ENCODE results near the gene TMEM175. TPM values are rescaled to one million over a fixed set of nuclear protein-coding genes. Genes with fewer than 3 reads are reported as not detected.

Gene TMEM175
- total RNA-seq, 1 experiment from 2014 or later = 18.5 TPM

- H3F3A ChIP-seq (ENCODE audit: low read length, unreplicated experiment) = no peaks in the 10 kb centered on the region
- no peak overlapping the region for H3K27ac ChIP-seq (ENCODE audit: low read length)
- H3K4me2 ChIP-seq (ENCODE audit: low read length) = no peak overlapping the region
- no peaks in the 10 kb centered on the region for H3K27me3 ChIP-seq (ENCODE audit: low read length)
- H3K36me3 ChIP-seq (ENCODE audit: low read depth, low read length) = no peaks in the 10 kb centered on the region
- no TSS peak for BruUV-seq (replicated peaks)
- ChIA-PET CTCF (no interaction called here), POLR2A (ENCODE audit: unreplicated experiment) (no interaction called here)
- no peaks in the 10 kb centered on the region for H3K4me1 ChIP-seq (ENCODE audit: insufficient read depth, low read length)
- no peaks in the 10 kb centered on the region for H3K9me2 ChIP-seq (replicated peaks; ENCODE audit: low read length)
- H3K9me3 ChIP-seq (ENCODE audit: low read length) = no peaks in the 10 kb centered on the region
- H3K4me3 ChIP-seq (ENCODE audit: low read length) = no peak overlapping the region
- ATAC-seq = no peak
- TF ChIP-seq EZH2 (IDR thresholded peaks at IDR 0.05; ENCODE audit: low read length, unreplicated experiment) = no peak
- TF ChIP-seq EZH2phosphoT487 (IDR thresholded peaks at IDR 0.05; ENCODE audit: borderline replicate concordance, low read length) = no peak
- TF ChIP-seq, protein P1, sequence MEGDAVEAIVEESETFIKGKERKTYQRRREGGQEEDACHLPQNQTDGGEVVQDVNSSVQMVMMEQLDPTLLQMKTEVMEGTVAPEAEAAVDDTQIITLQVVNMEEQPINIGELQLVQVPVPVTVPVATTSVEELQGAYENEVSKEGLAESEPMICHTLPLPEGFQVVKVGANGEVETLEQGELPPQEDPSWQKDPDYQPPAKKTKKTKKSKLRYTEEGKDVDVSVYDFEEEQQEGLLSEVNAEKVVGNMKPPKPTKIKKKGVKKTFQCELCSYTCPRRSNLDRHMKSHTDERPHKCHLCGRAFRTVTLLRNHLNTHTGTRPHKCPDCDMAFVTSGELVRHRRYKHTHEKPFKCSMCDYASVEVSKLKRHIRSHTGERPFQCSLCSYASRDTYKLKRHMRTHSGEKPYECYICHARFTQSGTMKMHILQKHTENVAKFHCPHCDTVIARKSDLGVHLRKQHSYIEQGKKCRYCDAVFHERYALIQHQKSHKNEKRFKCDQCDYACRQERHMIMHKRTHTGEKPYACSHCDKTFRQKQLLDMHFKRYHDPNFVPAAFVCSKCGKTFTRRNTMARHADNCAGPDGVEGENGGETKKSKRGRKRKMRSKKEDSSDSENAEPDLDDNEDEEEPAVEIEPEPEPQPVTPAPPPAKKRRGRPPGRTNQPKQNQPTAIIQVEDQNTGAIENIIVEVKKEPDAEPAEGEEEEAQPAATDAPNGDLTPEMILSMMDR (conservative IDR thresholded peaks at IDR 0.05; ENCODE audit: low read depth, low read length) = no peak
- no peak overlapping the region for H3K9ac ChIP-seq (ENCODE audit: low read length)
- H2AFZ ChIP-seq (ENCODE audit: low read length) = no peak overlapping the region
- peaks cover 13% of the 10 kb centered on the region; the same call in 1 of the 2 replicates for H4K20me1 ChIP-seq (ENCODE audit: low read length)
- no peak for DNase-seq
- intact Hi-C loops (cut with micrococcal nuclease) = no loop called here
- peaks cover 60% of the 10 kb centered on the region for H3K79me2 ChIP-seq (ENCODE audit: low read length)
Measured at GRCh38 chr4:915041-915474, 17.2 kb upstream of the TMEM175 start.

- Histone ChIP-seq H3K4me3 (ENCODE audit: low read length) (no peak overlapping the region), H3K9me2 (replicated peaks; ENCODE audit: low read length) (no peaks in the 10 kb centered on the region), H4K20me1 (ENCODE audit: low read length) (peaks cover 13% of the 10 kb centered on the region; the same call in 1 of the 2 replicates), H3K27ac (ENCODE audit: low read length) (no peak overlapping the region), H3K27me3 (ENCODE audit: low read length) (no peaks in the 10 kb centered on the region), H2AFZ (ENCODE audit: low read length) (no peak overlapping the region), H3K9me3 (ENCODE audit: low read length) (no peaks in the 10 kb centered on the region), H3K4me2 (ENCODE audit: low read length) (no peak overlapping the region), H3K9ac (ENCODE audit: low read length) (no peak overlapping the region), H3K79me2 (ENCODE audit: low read length) (peaks cover 65% of the 10 kb centered on the region), H3F3A (ENCODE audit: low read length, unreplicated experiment) (no peaks in the 10 kb centered on the region), H3K36me3 (ENCODE audit: low read depth, low read length) (no peaks in the 10 kb centered on the region), H3K4me1 (ENCODE audit: insufficient read depth, low read length) (no peaks in the 10 kb centered on the region)
- TF ChIP-seq EZH2phosphoT487 (IDR thresholded peaks at IDR 0.05; ENCODE audit: borderline replicate concordance, low read length) (no peak), EZH2 (IDR thresholded peaks at IDR 0.05; ENCODE audit: low read length, unreplicated experiment) (no peak)
- TF ChIP-seq, protein P1 (conservative IDR thresholded peaks at IDR 0.05; ENCODE audit: low read depth, low read length) = no peak
- ChIA-PET CTCF (no interaction called here), POLR2A (ENCODE audit: unreplicated experiment) (no interaction called here)
- ATAC-seq = no peak
- no TSS peak for BruUV-seq (replicated peaks)
- intact Hi-C loops (cut with micrococcal nuclease) = no loop called here
- DNase-seq = no peak
Measured at GRCh38 chr4:915595-915994, 16.7 kb upstream of the TMEM175 start.

DNA sequence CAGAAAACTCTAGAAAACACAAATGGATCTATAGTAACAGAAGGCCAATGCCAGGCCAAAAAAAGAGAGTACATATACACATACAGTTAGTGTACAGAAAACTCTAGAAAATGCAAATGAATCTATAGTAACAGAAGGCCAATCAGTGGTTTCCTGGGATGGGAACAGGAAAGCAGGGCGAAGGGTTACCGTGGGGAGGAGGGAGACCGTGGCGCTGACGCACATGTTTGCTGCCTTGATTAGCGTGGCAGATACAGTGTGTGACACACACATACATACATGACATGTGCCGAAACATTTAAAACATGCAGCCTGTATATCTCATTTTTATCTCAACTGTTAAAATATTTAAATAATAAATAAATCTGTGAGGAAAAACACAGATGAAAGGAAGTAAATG, 14.8 kb upstream of the TMEM175 start:
- no peaks in the 10 kb centered on the region for H3K4me1 ChIP-seq (ENCODE audit: insufficient read depth, low read length)
- POLR2A ChIA-PET (ENCODE audit: unreplicated experiment) = no interaction called here
- peaks cover 13% of the 10 kb centered on the region; the same call in 1 of the 2 replicates for H4K20me1 ChIP-seq (ENCODE audit: low read length)

More for the DNA sequence above, 14.8 kb upstream of the TMEM175 start:
- no peak overlapping the region for H3K9ac ChIP-seq (ENCODE audit: low read length)
- CTCF ChIA-PET = no interaction called here
- no peak overlapping the region for H3K4me2 ChIP-seq (ENCODE audit: low read length)
- peaks cover 82% of the 10 kb centered on the region for H3K79me2 ChIP-seq (ENCODE audit: low read length)
- no peaks in the 10 kb centered on the region for H3K36me3 ChIP-seq (ENCODE audit: low read depth, low read length)
- no peak overlapping the region for H3K27ac ChIP-seq (ENCODE audit: low read length)
- H2AFZ ChIP-seq (ENCODE audit: low read length) = no peak overlapping the region
- no peaks in the 10 kb centered on the region for H3K27me3 ChIP-seq (ENCODE audit: low read length)
- no peaks in the 10 kb centered on the region for H3F3A ChIP-seq (ENCODE audit: low read length, unreplicated experiment)
- H3K9me3 ChIP-seq (ENCODE audit: low read length) = no peaks in the 10 kb centered on the region
- ATAC-seq (no peak), DNase-seq (no peak)
- BruUV-seq (replicated peaks) = no TSS peak
- H3K9me2 ChIP-seq (replicated peaks; ENCODE audit: low read length) = no peaks in the 10 kb centered on the region
- intact Hi-C loops (cut with micrococcal nuclease) = no loop called here
- no peak for TF ChIP-seq EZH2 (IDR thresholded peaks at IDR 0.05; ENCODE audit: low read length, unreplicated experiment)
- TF ChIP-seq, protein P1 (conservative IDR thresholded peaks at IDR 0.05; ENCODE audit: low read depth, low read length) = no peak
- no peak for TF ChIP-seq EZH2phosphoT487 (IDR thresholded peaks at IDR 0.05; ENCODE audit: borderline replicate concordance, low read length)
- no peak overlapping the region for H3K4me3 ChIP-seq (ENCODE audit: low read length)

All from PC-3 (cell line).